ENCODE data around the gene MYCN.

MYCN gene

GRCh38 chr2:15982285-15983044 is 42.1 kb downstream of the MYCN start:
- peak in 1 of 42 donors; percentile 20 for DNase-seq
- intact Hi-C loops (cut with DNase I), result loop anchor here (5.0 kb wide), 1 partner anchor 35 kb away; no protein-coding TSS in a partner anchor

- intact Hi-C loops (cut with DNase I), result loop anchor here (5.0 kb wide), 1 partner anchor 36 kb away; no protein-coding TSS in a partner anchor
These were observed 43.1 kb downstream of the MYCN start for GRCh38 chr2:15983496-15983895.

DNA sequence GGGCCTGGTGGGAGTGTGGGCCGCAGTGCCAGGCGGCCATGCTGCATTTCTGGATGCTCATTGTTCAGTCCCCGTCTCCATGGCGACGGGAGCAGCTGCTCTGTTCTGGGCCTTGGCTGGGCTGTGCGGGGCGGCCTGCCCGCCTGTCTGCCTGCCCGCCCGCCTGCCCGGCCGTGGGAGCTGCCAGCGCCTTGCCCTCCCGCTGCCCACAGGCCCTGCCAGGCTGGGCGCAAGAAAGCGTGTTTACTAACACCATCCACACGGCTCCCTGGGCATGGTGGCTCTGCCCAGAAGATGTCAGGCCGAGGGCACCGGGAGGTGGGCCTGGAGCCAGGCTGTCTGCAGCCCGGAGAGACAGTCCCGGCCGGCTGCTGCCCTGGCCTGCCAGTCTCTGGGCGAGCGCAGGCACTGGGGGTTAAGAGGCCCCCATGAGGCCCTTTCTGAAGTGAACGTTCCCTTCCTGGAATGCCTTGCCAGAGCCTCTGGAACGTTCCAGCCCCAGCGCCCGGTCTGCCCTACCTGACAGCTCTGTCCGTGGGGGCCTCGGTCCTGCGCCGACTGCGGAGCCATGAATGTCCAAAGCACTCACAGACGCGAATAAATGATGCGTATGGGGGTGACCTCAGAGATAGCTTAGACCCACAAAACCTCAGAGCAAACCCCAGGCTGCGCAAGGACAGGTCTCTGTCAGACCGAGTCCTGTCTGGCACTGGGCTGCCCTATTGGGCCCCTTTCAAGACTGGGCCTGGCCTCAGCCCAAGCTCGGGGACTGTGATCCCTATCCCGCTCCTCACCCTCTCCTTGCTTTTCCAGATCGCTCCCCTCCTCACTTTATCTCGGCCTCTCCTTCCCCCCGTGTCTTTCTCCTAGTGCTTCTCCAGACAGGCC is 44.3 kb downstream of the MYCN start:
- intact Hi-C loops (cut with DNase I), result loop anchor here (5.0 kb wide), 1 partner anchor 37 kb away; no protein-coding TSS in a partner anchor
- peak; percentile 83 to 96 (median 92) for DNase-seq

More at GRCh38 chr2:15983496-15983895, 43.1 kb downstream of the MYCN start:
- DNase-seq, result peak in 1 of 42 donors; percentile 35

- intact Hi-C loops (cut with DNase I), result no loop called here
- DNase-seq, result no peak
These were observed 45.2 kb downstream of the MYCN start for GRCh38 chr2:15985531-15985930.

DNA sequence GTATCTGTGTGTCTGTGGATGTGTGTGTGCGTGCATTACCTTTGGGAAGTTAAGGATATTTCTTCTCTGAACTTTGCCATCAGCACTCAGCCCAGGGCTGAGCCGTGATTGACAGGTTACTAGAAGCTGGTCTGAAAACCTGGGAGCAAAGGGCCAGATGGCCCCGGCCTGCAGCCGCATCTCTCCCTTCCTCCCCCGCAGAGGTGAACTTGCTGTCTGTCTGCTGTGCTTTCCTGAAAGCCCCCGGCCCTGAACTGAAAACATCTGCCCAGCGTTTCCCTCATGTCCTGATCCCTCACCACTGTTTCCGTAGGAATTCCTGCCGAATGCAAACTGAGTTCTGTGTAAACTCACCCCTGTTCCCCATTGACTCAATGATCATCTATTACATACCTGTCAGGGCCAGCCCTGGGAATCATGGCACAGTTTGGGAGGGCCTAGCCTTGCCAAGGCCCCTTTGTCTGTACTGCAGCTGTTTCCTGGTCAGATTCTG is 45.8 kb downstream of the MYCN start:
- intact Hi-C loops (cut with DNase I), result no loop called here
- DNase-seq, result no peak

- intact Hi-C loops (cut with DNase I), result no loop called here
These were observed 46.3 kb downstream of the MYCN start for GRCh38 chr2:15986644-15987043.

GRCh38 chr2:15988733-15989132 is 48.4 kb downstream of the MYCN start:
- intact Hi-C loops (cut with DNase I), result no loop called here
- DNase-seq, result no peak

More at GRCh38 chr2:15986644-15987043, 46.3 kb downstream of the MYCN start:
- DNase-seq, result no peak

DNA sequence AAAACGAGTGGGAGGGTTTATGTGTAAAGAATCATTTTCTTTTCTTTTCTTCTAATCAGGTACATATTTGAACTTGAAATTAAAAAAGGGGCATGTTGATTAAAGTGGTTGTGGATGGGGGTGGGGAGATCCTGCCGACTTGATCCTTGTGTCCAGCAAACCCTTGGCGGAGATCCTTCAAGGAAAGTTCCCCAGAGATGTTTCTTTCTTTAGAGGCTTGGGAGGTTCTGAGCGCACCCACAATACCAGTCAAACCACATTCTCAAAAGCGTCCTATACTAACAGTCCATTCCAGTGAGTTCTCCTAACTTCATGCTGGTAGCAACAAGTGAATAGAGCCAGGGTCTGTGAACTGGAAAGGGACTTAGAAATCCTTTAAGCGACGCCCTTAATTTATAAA is 49.2 kb downstream of the MYCN start:
- intact Hi-C loops (cut with DNase I), result no loop called here
- no peak for DNase-seq

- intact Hi-C loops (cut with DNase I), result no loop called here
- no peak for DNase-seq
These were observed 50.1 kb downstream of the MYCN start for GRCh38 chr2:15990151-15991101.

GRCh38 chr2:15991231-15991630 is 50.9 kb downstream of the MYCN start:
- DNase-seq, result no peak
- intact Hi-C loops (cut with DNase I), result no loop called here

- intact Hi-C loops (cut with DNase I), result no loop called here
These were observed 52.3 kb downstream of the MYCN start for GRCh38 chr2:15992457-15993231.

DNA sequence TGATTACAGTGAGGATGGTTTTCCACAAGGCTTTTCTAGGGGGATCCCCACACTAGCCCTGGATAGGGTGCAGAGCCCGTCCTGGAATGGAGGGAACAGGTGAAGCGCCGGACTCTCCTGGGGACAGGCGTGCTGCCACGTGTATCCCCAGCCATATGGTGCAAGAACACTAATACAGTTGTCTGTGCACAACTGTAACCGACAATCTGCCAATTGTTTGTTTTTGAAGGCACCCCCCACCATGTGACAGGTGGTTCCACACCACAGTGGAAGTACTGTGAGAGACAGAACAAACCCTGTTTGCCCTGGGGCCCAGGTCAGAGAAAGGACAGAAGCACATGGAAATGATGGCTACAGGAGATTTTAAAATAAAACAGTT is 52.9 kb downstream of the MYCN start:
- intact Hi-C loops (cut with DNase I), result no loop called here
- DNase-seq, result no peak

More at GRCh38 chr2:15992457-15993231, 52.3 kb downstream of the MYCN start:
- no peak for DNase-seq

DNA sequence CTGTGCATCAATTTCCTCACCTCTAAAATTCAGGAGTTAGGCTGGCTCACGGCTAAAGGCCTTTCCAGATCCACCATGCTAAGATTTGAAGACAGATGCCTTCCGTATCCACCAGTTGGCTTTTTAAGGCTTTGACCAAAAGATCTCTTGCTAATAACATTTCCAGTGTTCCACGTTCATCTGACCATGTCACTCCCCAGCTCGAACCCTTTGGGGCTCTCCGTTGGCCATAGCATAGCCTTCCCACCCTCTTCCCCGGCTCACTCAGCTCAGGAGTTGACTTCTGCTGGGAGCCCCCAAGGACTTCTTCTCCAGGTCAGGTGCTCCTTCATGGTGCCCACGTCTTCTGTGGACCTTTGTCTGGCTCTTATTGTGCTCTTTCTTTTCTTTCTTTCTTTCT is 53.3 kb downstream of the MYCN start:
- no peak for DNase-seq
- intact Hi-C loops (cut with DNase I), result no loop called here

GRCh38 chr2:15995603-15996002 is 55.3 kb downstream of the MYCN start:
- intact Hi-C loops (cut with DNase I), result no loop called here
- DNase-seq, result no peak

All from head of caudate nucleus (tissue), 42 donors.